Neural progenitor cell (in vitro differentiated cells): ENCODE results near the gene MPV17L2.
A peak's percentile ranks its signal among the peaks of the same experiment; 100 is the strongest.

Experiments
- CTCF ChIP-seq: fragments of 200-600 bp; sonication (generic); IDR thresholded peaks from 2 replicates; pipeline ENCODE4 v1.5.1; 2017; ENCODE audit warnings: antibody characterized with exemption, mild to moderate bottlenecking
- EZH2 ChIP-seq: fragments of 200-600 bp; sonication (generic); IDR thresholded peaks from 2 replicates; pipeline ENCODE4 v1.6.1; 2017; ENCODE audit warnings: antibody characterized with exemption, mild to moderate bottlenecking, moderate library complexity
- EZH2phosphoT487 ChIP-seq: fragments of 200-600 bp; sonication (generic); IDR thresholded peaks from 2 replicates; pipeline ENCODE4 v1.6.1; 2017; ENCODE audit warnings: antibody characterized with exemption

GRCh38 chr19:18173572-18174288 lies 19.3 kb upstream of the MPV17L2 start, which contains the start of gene IFI30:
- no peak for TF ChIP-seq CTCF
- peak; percentile 66 for TF ChIP-seq EZH2
- TF ChIP-seq EZH2phosphoT487 = peak; percentile 28
